SH-SY5Y (cell line): ENCODE data around the gene KRTAP4-12.

Source experiments
- GATA2 ChIP-seq: IDR thresholded peaks from 2 replicates; pipeline ENCODE4 v1.6.1; 2011; ENCODE audit warnings: mild to moderate bottlenecking, low read depth, low read length
- GATA3 ChIP-seq: IDR thresholded peaks from 2 replicates; pipeline ENCODE4 v1.6.1; 2011; ENCODE audit warnings: low read depth, mild to moderate bottlenecking, low read length, moderate library complexity

- TF ChIP-seq GATA2 (no peak), GATA3 (no peak)
These were observed 27.9 kb downstream of the KRTAP4-12 start for GRCh38 chr17:41096055-41096454.
